HL-60 (cell line): ENCODE results near the gene LYPD4.

ENCODE experiments used
- CTCF ChIP-seq: IDR thresholded peaks from one replicate; pipeline ENCODE4 v1.5.1; 2011; ENCODE audit warnings: low read length, control low read depth, inconsistent platforms; ENCODE audit not compliant: insufficient read depth
- GABPA ChIP-seq: IDR thresholded peaks from 2 replicates; pipeline ENCODE4 v1.6.1; 2012; ENCODE audit warnings: low read depth
- POLR2AphosphoS5 ChIP-seq: IDR thresholded peaks from 2 replicates; pipeline ENCODE4 v1.6.1; 2012; ENCODE audit warnings: low read depth

GRCh38 chr19:41879080-41879479 lies 34.6 kb upstream of the LYPD4 start:
- TF ChIP-seq CTCF (no peak), POLR2AphosphoS5 (no peak), GABPA (no peak)
